T-helper 9 cell (primary cell): ENCODE measurements around the gene RASGRP1.

Experiments
- DNase-seq: peaks from one replicate; pipeline ENCODE4 v3.0.0-alpha.2; 2020

Gene RASGRP1

DNA sequence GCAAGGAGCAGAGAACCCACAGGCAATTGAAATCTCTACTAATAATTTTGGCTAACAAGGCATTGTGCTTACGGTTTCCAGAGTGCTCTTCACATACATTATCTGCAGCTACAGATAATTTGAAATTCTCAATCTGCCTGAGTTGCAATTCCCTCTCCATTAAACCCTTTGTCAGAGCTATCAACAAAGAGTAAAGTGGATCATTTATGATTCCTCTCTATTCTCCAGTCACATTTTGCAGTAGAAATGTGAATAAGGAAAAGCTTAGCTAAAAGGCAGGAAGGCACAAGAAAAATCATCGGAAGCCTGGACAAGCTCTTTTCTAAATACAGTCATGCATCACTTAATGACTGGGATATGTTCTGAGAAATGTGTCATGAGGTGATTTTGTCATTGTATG lies 61.1 kb downstream of the RASGRP1 start:
- DNase-seq, result no peak

GRCh38 chr15:38499651-38500050 lies 65.0 kb downstream of the RASGRP1 start:
- DNase-seq, result no peak

DNA sequence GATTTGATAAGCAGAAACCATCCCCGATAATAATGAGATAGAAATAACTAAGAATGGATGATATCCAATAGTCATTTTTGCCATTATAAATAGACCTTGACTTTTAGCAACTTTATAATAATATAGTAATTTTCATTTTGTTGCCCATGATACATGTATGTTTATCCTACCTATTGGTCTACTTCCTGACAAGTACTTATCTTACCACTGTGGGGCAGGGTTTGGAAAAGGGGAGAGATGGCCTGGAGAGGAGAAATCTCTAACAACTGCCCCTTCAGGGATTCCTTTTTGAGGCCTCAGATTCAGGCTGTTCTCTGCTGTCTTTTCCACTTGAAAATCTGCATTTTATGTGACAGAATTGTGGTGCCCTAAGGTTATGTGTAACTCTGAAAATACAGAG lies 68.5 kb downstream of the RASGRP1 start:
- no peak for DNase-seq

DNA sequence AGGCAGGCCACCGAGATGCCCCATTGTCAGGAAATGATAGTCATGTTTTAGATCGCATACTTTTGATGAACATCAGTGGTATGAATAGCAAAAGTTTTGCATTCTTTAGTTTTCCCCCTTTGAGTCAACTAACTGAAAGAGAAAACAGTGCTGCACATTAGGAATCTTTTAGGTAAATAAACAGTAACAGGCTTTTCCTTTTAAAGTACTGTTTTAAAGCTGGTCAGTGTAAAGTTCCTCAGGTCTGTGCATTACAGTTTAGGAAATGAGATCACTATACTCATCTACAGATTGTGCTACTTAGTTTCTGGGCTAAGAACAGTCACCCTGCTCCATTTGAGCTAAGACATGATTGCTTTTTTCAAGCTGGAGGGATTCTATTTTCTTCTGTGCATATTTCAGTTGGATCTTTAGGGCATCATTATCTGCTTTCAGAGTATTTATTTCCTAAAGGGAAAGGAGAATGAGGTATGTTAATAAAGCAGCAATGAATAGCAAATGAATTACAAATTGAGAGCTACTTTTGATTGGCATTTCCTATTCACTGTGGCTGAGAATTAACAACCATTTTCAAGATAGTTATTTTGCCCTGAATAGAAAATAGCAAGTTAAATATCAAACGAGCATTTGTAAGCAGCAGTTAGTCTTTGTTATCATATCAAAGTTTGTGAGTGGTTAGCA lies 74.2 kb downstream of the RASGRP1 start:
- DNase-seq, result no peak

DNA sequence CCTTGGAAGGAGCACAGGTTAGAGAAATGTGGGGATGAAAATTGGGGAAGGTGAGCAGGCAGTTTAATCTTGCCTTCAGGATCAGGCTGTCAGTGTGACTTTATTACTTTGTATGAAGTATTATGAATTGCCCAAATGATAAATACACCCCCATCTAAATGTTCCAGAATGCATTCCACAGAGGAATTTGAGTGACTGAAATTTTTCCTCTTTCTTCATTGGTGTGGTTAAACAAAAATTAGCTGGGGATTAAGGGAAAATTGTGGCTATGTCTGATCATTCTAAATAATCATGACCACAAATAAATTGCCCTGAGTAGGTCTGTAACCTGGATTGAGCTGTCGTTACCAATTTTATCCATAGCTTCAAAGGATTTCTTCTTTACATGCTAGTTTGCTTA lies 77.2 kb downstream of the RASGRP1 start:
- DNase-seq, result no peak

DNA sequence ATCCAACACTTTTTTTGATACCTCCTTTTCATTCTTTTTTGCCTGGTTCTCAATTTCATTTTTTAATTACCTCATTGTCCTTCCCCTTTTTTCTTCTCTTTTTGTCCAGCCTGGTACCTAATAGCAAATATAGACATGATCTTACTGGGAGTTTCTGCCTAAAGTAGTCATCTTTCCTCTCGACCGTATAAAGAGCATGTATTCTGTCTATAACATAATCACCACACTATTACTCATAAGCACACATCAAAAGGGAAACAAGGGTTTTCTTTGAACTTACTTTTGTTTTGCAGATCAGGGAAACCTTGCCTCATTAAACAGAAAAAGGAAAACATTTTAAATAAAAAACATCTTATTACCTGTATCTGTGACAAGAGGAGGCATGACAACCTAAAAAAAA lies 77.7 kb downstream of the RASGRP1 start:
- DNase-seq, result no peak

- DNase-seq, result no peak
Measured at GRCh38 chr15:38482572-38482971, 82.0 kb downstream of the RASGRP1 start.

- no peak for DNase-seq
Measured at GRCh38 chr15:38481761-38482160, 82.9 kb downstream of the RASGRP1 start.

DNA sequence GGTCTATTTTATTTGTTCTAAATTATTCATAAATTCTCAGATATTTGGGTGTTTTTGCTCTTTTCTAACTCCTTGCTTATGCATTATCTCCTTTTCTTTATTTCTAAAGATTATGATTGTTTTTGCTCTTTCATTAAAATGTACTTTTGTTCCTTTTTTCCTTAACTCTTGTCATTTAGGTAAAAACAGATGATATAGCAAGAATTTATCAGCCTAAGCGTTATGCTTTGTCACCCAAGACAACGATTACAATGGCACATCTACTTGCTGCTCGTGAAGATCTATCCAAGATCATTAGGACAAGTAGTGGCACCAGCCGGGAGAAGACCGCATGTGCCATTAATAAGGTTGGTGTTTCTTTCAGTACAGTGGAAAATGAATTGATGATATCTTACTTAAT lies 83.5 kb downstream of the RASGRP1 start:
- DNase-seq, result no peak

GRCh38 chr15:38479756-38480155 lies 84.9 kb downstream of the RASGRP1 start:
- no peak for DNase-seq

DNA sequence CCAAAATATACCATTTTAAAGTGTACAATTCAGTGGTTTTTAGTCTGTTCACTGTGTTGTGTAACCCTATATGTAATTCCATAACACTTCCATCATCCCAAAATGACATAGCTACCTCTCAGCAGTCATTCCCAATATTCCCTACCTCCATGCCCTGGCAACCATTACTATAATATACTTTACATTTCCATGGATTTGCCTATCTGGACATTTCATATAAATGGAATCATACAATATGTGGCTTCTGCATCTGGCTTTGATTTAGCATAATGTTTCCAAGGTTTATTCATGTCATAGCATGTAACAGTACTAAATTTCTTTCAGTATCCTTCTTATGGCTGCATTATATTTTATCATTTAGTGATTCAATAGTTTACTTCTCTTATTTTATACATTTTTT lies 85.3 kb downstream of the RASGRP1 start:
- DNase-seq, result no peak

GRCh38 chr15:38477637-38478036 lies 87.0 kb downstream of the RASGRP1 start:
- no peak for DNase-seq

DNA sequence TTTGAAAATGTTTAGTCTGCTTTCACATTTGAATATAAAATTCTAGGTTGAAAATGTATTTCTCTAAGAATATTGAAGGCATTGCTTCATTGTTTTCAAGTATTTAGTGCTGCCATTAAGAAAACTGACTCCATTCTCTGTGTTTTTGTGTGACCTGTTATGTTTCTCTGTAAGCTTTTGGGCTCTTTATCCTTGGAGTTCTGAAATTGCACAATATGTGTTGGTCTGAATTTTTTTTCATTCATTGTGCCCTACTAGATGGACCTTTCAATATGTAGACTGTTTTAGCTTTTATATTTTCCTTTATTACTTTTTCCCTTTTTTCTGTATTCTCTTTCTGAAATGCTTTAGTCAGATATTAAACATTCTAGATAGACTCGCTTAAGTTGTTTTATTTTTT lies 88.5 kb downstream of the RASGRP1 start:
- no peak for DNase-seq

DNA sequence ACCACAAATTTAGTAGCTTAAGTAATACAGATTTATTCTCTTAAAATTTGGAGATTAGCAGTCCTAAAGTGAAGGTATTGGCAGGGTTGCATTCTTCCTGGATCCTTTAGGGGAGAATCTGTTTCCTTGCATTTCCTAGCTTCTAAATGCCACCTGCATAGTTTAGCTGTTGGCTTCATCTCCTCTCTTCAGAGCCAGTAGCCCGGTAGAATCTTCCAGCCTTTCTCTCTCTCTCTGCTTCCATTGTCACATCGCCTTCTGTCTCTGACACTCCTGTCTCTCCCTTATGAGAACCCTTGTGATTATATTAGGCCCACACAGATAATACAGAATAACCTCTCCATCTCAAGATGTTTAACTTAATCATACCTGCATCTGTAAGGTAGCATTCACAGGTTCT lies 89.3 kb downstream of the RASGRP1 start:
- no peak for DNase-seq

- DNase-seq, result peak; percentile 11
Measured at GRCh38 chr15:38474155-38474757, 90.4 kb downstream of the RASGRP1 start.

- no peak for DNase-seq
Measured at GRCh38 chr15:38471974-38472373, 92.6 kb downstream of the RASGRP1 start.

DNA sequence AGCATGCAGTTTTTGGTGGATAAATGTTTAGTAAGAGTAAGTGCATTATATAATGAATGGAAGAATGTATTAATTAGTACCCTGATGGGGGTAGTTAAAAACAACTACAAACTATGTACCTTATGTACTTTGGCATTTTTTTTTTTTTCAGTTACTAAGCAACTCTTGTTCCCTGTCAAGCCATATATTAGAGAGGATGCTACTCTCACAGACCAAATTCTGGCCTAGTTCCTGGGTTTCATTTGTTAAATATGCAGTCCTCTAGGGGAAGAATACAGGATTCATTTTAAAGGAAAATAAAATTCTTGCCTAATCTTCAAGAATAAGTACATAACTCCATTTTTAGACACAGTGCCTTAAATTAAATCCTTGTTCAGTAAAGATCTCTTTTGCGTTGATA lies 93.8 kb downstream of the RASGRP1 start:
- DNase-seq, result no peak

DNA sequence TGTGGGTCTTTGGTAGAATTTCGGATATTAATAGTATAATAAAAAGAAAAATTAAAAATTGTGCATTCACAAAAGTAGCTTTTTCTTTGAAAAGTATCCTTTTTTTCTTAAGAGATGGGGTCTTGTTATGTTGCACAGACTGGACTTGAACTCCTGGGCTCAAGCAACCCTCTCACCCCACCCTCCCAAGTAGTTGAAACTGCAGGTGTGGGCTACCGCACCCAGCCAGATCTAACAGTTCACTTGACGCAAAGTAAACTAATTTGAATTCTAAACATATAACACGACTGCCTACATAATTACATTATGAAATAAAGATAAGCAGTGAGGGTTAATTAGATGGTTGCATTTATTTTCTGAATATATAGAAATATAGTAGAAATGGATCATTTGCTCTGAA lies 99.9 kb downstream of the RASGRP1 start:
- DNase-seq, result no peak

DNA sequence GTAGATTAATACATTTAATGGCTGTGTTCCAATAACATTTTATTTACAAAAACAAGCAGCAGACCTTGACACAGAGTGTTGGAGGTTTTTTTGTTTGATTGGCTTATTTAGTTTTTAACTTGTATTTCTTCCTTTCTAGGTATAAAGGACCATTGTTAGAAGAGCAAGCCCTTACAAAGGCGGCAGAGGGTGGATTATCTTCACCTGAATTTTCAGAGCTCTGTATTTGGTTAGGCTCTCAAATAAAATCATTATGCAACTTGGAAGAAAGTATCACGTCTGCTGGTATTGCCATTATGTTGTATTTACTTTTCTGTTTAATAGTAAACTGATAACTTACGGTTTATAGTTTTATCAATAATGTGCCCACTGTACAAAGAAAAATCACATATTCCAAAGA lies 100.7 kb downstream of the RASGRP1 start:
- no peak for DNase-seq

DNA sequence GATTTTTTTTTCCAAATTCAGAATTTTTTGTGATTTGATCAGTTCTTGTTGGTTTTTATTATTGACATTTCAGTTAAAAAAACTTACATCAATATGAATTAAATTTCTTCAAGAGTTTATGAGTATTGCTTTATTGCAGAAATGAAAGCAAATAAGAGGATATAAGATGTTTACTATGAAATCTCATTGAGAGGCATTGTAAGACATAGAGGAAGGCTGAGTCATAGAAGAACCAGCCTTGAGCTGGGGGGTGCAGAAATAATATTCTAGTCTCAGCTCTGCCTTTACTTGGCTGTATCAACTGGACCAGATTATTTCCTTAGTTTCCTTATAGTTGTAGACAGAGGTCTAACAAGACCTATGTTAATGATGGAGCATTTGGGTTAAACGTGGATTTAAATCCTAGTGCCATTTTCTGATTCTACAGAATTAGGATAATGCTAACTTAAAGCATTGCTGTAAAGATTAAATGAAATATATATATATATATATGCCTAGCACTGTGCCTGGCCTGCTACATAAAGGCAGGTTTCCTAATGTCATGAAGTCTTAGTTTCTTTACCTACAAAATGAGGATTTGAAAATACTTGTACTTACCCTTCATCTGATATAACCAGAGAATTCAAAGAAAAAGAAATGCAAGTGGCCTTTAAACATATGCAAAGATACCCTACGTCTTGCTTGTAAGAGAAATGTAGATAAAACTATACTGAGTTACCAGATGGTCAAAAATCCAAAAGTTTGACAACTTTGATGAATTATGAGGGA lies 103.4 kb downstream of the RASGRP1 start:
- no peak for DNase-seq

DNA sequence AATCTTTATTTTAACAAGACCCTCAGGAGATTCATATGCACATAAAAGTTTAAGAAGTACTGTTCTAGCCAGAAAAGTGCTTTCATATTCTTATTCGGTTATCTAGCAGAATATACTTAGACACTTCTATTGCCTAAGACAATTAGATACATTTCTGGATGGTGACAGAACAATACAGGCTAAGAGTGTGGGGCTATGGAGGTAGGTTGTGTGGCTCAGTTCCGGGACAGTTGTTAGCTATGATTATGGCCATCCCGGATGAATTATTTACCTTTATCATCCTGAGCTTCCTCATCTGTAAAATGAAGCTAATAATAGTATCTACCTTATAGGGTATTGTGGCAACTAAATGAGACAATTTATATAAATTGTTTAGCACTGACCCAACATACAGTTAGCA lies 104.1 kb downstream of the RASGRP1 start:
- no peak for DNase-seq

DNA sequence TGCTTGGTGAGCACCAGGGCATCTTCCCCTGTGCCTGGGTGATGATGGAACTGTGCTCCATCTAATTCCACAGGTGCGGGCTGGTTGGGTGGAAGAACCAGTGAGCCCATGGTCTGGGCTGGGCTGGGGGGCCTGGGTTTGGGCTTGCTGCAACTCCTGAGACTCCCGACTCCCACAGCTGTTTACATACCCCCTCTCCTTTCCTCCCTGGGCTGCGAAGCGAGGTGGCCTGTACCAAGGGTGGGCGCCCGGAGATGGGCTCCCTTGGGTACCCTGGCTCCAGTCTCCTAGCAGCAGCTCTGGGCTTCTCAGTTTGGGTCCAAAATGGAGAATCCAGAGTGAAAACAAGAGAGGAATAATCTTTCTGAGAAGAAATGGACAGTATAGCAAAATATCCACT lies 105.1 kb downstream of the RASGRP1 start:
- no peak for DNase-seq

DNA sequence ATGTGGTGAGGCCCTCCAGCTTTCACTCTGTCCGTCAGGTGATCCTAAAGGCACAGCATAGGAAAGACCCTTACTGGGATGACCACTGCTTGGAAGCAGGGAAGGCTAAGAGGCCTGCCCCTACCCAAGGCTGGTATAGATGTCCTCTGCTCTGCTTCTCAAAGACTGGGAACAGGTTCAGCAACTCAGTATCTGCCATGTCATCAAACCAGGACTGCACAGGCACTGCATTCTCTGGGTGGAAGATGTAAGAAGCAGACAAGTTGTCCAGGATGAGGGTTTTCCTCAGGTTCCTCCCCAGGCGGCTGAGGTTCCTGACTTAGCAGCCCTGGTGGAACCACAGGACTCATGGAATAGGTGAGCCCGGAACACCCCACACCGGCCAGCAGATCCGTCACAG lies 106.0 kb downstream of the RASGRP1 start:
- DNase-seq, result no peak

GRCh38 chr15:38455092-38455491 lies 109.5 kb downstream of the RASGRP1 start:
- no peak for DNase-seq
